SK-MEL-5 (cell line): Measurements from ENCODE around the gene ZFPM1. TPM values are rescaled to one million over a fixed set of nuclear protein-coding genes. Genes with fewer than 3 reads are reported as not detected.

Source experiments
- DNase-seq: peaks from one replicate; pipeline ENCODE4 v3.0.0-alpha.2; 2016; ENCODE audit warnings: low read depth, low spot score
- in situ Hi-C: cut with HindIII; loops from 2 replicates; pipeline ENCODE4 v1.10.0; 2016; ENCODE audit warnings: low sequenced_read_pairs, high pct_unique_total_duplicates, low pct_unique_long_range_greater_than_20kb
- small RNA-seq, 2 experiments: library from RNA; depleted of rRNA; stranded (forward); fragments of <200 nt; gene quantifications; one replicate each; pipeline ENCODE3, GENCODE V24; 2014
- total RNA-seq: library from RNA; depleted of rRNA; stranded (reverse); fragments of >200 nt; shearing (Covaris generic); gene quantifications from 2 replicates; pipeline ENCODE4 v1.2.3, GENCODE V29; 2014; rRNA removed

Gene ZFPM1
- total RNA-seq, 1 experiment from 2014 or later, result 0.29 TPM

DNA sequence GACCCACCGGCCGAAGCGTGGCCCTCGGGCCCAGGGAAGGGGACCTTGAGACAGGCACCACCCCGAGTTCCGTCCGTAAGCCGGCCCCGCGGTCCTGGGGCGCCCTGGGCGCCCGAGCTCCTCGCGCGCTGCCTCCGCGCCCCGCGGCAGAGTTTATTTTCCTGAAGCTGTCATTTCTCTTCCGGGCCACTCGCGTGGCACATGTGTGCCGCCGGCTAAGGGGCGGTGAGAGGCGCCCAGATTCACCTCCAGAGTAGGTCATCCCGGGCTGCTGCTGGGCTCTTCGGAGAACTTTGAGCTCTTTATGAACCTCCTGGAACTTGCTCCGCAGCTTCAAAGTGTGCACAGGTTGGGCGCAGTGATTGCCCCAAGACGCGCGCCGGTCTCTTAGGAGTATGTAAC lies 117.6 kb downstream of the ZFPM1 start:
- no peak for DNase-seq
- in situ Hi-C loops, result no loop called here

DNA sequence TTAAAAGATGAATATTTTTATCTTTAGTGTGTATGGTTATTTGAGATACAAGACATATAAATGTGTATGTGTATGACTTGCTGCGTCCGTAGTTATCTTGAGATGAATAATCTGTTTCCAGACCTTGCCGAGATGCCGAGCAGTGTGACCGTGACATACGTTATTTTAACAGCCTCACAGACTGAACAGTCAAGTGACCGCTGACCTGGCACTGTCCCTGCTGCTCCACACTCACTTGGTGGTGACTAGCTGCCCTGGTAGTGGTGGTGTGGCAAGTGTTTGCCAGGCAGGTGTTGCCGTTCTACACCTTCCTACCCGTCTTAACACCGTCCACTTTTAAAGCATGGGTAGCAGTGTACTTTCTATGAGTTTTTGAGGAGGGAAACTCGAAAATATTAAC lies 122.2 kb downstream of the ZFPM1 start:
- in situ Hi-C loops, result no loop called here
- no peak for DNase-seq

DNA sequence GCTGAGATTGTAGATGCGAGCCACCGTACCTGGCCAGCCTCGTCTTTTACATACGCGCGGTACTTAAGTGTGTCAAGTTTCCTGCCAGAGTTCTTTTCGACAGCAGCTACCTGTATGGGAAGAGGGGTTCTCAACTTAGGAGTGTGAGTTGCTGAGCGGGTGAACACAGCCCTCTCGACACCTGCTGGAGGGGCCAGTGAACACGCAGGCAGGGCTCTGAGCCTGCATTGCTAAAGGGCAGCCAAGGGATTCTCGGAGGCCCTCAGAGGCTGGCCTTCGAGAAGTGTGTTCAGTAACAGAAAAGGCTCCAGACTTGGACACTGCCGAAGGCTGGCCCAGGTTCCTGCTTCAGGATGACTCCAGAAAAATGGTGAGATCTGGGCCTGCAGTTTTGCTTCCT lies 123.2 kb downstream of the ZFPM1 start:
- in situ Hi-C loops, result no loop called here
- no peak for DNase-seq

DNA sequence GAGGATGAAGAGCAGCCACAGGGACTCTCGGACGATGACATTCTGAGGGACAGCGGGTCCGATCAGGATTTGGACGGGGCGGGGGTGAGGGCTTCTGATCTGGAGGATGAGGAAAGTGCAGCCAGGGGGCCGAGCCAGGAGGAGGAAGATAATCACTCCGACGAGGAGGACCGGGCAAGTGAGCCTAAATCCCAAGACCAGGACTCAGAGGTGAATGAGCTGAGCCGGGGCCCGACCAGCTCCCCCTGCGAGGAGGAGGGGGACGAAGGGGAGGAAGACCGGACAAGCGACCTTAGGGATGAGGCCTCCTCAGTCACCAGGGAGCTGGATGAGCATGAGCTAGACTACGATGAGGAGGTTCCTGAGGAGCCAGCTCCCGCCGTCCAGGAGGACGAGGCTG lies 124.1 kb downstream of the ZFPM1 start:
- DNase-seq, result no peak
- in situ Hi-C loops, result no loop called here

DNA sequence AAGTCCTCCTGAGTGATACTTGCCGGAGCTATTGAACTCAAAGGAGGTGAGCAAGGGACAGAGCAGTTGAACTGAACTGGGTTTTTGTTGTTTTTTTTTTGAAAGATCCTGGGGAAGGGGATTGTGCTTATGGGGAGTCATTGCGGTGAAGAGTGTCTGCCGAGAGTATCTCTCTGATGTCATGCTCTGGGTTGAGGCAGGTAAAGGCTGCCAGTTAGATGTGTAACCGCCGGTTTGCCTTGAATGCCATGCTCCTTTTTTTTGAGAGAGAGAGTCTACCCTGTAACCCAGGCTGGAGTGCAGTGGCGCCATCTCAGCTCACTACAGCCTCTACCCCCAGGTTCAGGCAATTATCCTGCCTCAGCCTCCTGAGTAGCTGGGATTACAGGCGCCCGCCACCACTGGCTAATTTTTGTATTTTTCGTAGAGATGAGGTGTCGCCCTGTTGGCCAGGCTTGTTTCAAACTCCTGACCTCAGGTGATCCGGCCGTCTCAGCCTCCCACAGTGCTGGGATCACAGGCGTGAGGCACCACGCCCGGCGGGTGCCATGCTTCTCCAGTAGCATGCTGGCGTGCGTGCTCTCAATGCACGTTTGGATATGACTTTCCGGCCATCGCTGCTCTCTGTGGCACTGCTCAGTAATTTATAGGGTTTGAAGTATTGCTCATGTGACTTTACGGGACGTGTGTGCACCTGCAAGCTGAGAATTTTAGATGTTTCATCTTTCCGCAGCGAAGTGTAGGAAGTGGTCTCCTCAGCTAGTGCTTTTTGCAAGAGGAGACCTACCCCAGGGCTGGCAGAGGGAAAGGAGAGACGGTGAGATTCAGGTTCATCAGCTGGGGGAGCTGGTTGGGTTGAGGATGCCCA lies 125.6 kb downstream of the ZFPM1 start:
- in situ Hi-C loops, result no loop called here
- no peak for DNase-seq

GRCh38 chr16:88580371-88580770 lies 127.3 kb downstream of the ZFPM1 start:
- no peak for DNase-seq
- in situ Hi-C loops, result no loop called here

- in situ Hi-C loops, result no loop called here
- DNase-seq, result no peak
These were observed 128.0 kb downstream of the ZFPM1 start for GRCh38 chr16:88581033-88581432.

GRCh38 chr16:88582912-88583575 lies 130.0 kb downstream of the ZFPM1 start:
- in situ Hi-C loops, result no loop called here
- DNase-seq, result no peak

DNA sequence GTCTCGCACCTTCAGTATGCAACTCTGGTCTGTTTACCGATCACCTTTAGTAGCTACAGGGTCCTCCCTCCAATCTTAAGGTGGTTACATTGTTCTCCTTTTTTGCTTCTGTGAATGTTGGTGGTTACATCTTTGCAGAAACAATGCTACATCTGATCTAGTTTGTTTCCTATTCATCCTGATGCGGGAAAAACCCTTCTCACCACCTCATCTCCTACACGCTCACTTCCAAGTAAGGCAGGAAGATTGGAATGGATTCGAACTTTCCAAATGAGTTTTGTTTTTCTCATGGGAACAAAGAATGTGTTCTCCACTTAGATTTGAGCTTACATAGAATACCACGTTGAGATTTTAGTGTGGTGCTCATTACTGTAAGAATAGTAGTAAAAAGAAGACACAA lies 131.6 kb downstream of the ZFPM1 start:
- no peak for DNase-seq
- in situ Hi-C loops, result no loop called here

GRCh38 chr16:88585269-88585668 lies 132.2 kb downstream of the ZFPM1 start:
- DNase-seq, result no peak
- in situ Hi-C loops, result no loop called here

DNA sequence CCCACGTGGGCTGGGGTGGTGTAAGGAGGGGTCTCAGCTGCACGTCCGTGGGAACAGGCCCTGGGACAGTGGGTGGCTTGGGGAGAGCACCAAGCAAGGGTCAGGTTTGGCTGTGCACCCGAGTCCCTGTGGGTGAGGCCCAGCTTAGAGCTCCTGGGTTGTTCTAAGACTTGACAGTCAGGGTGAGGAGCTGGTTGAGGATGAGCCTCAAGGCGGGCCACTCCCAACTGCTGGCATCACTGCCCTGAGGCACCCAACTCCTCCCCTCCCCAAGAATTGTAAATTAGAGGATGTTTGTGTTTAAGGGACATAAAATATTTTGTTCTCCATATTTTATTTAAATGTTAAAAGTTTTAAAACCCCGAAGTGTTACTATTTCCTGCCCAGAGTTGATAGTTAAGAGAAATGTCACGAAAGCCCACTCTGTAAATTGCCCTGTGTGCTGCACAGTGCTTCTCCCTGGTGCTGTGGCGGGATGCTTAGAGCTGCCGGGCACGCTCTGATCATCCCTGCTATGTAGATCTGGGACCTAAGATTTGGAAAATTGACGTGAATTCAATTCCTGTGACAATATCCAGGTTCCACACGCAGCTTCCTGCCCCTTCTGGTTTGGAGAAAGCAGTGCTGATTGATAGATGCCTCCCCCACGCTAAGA lies 133.0 kb downstream of the ZFPM1 start:
- in situ Hi-C loops, result no loop called here
- DNase-seq, result no peak

Small RNAs within 50 kb of the gene (small RNA-seq; reads per million reads assigned to genes)
- 0 reads per million in 2 experiments for gene MIR5189

Other genes with a start within 250 kb of the ZFPM1 start
- gene ZNF469, start 70.3 kb upstream of the ZFPM1 start, total RNA-seq, result not detected in 2 replicates
- gene ZC3H18, start 117.1 kb downstream of the ZFPM1 start, total RNA-seq, result 5.9 and 10.4 TPM in 2 replicates
- not detected in 2 replicates for gene IL17C, start 185.3 kb downstream of the ZFPM1 start, total RNA-seq
- 34.2 and 41.9 TPM in 2 replicates for gene CYBA, start 197.8 kb downstream of the ZFPM1 start, total RNA-seq
- gene MVD, start 209.8 kb downstream of the ZFPM1 start, total RNA-seq, result 11.6 and 13.0 TPM in 2 replicates
- gene SNAI3, start 233.2 kb downstream of the ZFPM1 start, total RNA-seq, result not detected in 2 replicates